GM19239 (cell line): Measurements from ENCODE around the gene MPP3.

ENCODE experiments used
- DNase-seq: peaks from one replicate; pipeline ENCODE4 v3.0.0; 2011; ENCODE audit warnings: low spot score; ENCODE audit not compliant: insufficient read length
- FAIRE-seq: peaks from 2 replicates; lab custom pipeline; 2011; peaks lifted over from hg19 to GRCh38; lab: Jason Lieb, UNC

The MPP3 gene

GRCh38 chr17:43757171-43757660, 75.7 kb downstream of the MPP3 start:
- FAIRE-seq (no peak), DNase-seq (no peak)

GRCh38 chr17:43756201-43756600, 76.7 kb downstream of the MPP3 start:
- FAIRE-seq, result no peak
- DNase-seq, result no peak

GRCh38 chr17:43755389-43755875, 77.5 kb downstream of the MPP3 start:
- DNase-seq (no peak), FAIRE-seq (no peak)

GRCh38 chr17:43754947-43755346, 78.0 kb downstream of the MPP3 start:
- no peak for FAIRE-seq
- no peak for DNase-seq

GRCh38 chr17:43753493-43754129, 79.3 kb downstream of the MPP3 start:
- peak; percentile 11 for FAIRE-seq
- no peak for DNase-seq
